GM12892 (cell line): Measurements from ENCODE around the gene ZNF324B.

ENCODE experiments used
- POLR2A ChIP-seq: IDR thresholded peaks from 2 replicates; pipeline ENCODE4 v1.6.1; 2011; ENCODE audit warnings: low read depth, low read length, control low read depth
- POLR2AphosphoS5 ChIP-seq: IDR thresholded peaks from 2 replicates; pipeline ENCODE4 v1.6.1; 2011; ENCODE audit warnings: low read depth, low read length, control low read depth
- TAF1 ChIP-seq: IDR thresholded peaks from 2 replicates; pipeline ENCODE4 v1.6.1; 2011; ENCODE audit warnings: low read depth, mild to moderate bottlenecking, control low read depth, low read length, borderline replicate concordance

DNA sequence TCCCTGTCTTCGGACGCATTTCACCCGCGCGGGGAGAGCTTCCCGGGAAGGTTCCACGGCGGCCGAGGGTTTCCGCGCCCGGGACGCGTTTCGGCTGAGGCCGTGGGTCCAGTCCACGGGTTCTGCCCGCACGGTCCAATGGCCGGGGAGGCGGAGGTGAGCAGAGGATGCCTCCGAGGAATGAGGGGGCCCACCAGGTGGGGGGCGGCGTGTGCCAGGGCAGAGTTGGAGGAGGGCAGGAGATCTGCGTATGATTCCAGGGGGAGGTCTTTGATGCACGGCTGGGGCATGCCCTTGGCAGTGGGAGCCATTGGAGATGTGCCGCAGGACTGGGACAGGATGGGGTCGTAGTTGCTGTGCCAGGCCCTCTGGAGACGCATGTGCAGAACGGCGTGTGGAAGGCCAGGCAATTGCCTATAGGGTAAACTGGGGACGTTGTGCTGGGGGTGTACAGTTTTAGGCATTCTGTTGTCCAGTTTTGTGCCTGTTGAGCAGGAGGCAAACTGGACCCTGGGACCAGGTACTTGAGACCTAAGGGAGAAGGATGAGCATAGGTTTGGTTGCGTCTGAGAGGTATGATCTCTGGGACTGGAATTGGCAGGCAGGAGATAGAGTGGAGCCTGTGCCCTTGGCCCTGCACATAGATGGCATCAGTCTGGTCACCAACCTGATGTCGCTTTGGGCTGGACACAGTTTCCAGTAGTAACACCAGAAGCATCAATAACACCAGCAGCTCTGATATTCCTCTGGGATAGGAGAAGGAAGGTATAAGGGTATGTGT is 42.2 kb upstream of the ZNF324B start:
- TF ChIP-seq POLR2A (no peak), POLR2AphosphoS5 (no peak), TAF1 (no peak)
